GM12878 (cell line): ENCODE measurements around the gene SPOCK1.

Experiments used
- CTCF ChIP-seq, 3 experiments: IDR thresholded peaks in 2 of 3; conservative IDR thresholded peaks in 1 of 3; 2 replicates each; pipeline ENCODE4 v1.5.1; 2011; ENCODE audit warnings: low read depth in 3 of 3, low read length in 3 of 3, mild to moderate bottlenecking in 3 of 3, control low read depth in 2 of 3, moderate library complexity in 2 of 3, inconsistent platforms in 1 of 3, mixed read lengths in 1 of 3; ENCODE audit not compliant: control insufficient read depth in 2 of 3, insufficient read depth in 1 of 3; ENCODE audit errors: extremely low read depth in 1 of 3
- GABPA ChIP-seq: IDR thresholded peaks from 2 replicates; pipeline ENCODE4 v1.6.1; 2014; ENCODE audit warnings: antibody characterized with exemption, low read depth, mild to moderate bottlenecking, inconsistent platforms
- NRF1 ChIP-seq: conservative IDR thresholded peaks from 2 replicates; pipeline ENCODE4 v1.6.1; 2011; ENCODE audit warnings: mild to moderate bottlenecking, low read depth, low read length, improper control_type of control experiment
- POLR2A ChIP-seq: IDR thresholded peaks from 2 replicates; pipeline ENCODE4 v1.6.1; 2011; ENCODE audit warnings: low read depth, mild to moderate bottlenecking, low read length
- RBBP5 ChIP-seq: fragments of 200-600 bp; sonication (generic); conservative IDR thresholded peaks from 2 replicates; pipeline ENCODE4 v1.6.1; 2016
- TF ChIP-seq, protein P1 (sequence below): IDR thresholded peaks from 2 replicates; pipeline ENCODE4 v1.6.1; 2012; ENCODE audit warnings: low read depth, low read length, improper control_type of control experiment

- no peak for TF ChIP-seq NRF1
- TF ChIP-seq RBBP5, result no peak
- TF ChIP-seq, protein P1, sequence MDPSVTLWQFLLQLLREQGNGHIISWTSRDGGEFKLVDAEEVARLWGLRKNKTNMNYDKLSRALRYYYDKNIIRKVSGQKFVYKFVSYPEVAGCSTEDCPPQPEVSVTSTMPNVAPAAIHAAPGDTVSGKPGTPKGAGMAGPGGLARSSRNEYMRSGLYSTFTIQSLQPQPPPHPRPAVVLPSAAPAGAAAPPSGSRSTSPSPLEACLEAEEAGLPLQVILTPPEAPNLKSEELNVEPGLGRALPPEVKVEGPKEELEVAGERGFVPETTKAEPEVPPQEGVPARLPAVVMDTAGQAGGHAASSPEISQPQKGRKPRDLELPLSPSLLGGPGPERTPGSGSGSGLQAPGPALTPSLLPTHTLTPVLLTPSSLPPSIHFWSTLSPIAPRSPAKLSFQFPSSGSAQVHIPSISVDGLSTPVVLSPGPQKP, result no peak
- TF ChIP-seq POLR2A, result no peak
- no peak for TF ChIP-seq GABPA
- no peak for TF ChIP-seq CTCF (IDR thresholded peaks at IDR 0.05 in 2 of 3, conservative IDR thresholded peaks at IDR 0.05 in 1 of 3; ENCODE audit: control insufficient read depth in 2 of 3, extremely low read depth in 1 of 3, insufficient read depth in 1 of 3, low read depth in 3 of 3, low read length in 3 of 3)
Measured at GRCh38 chr5:137099651-137100050, 399.5 kb downstream of the SPOCK1 start.
